Measurements from ENCODE around the gene SFI1.

Gene SFI1

GRCh38 chr22:31613286-31613903 lies 117.1 kb downstream of the SFI1 start:
- Histone ChIP-seq H3K4me3 (ENCODE audit: low read depth in 1 of 2, low read length in 1 of 2) (no peak overlapping the region), H3K4me1 (ENCODE audit: control insufficient read depth in 1 of 2, insufficient read depth in 1 of 2, low read depth in 1 of 2, low read length in 1 of 2) (peaks cover 19 to 23% of the 10 kb centered on the region in 2 experiments), H3K27me3 (no peaks in the 10 kb centered on the region), H3K27ac (no peak overlapping the region), H3K9me3 (no peaks in the 10 kb centered on the region), H3K36me3 (peaks cover 91% of the 10 kb centered on the region)
- TF ChIP-seq, protein P1, sequence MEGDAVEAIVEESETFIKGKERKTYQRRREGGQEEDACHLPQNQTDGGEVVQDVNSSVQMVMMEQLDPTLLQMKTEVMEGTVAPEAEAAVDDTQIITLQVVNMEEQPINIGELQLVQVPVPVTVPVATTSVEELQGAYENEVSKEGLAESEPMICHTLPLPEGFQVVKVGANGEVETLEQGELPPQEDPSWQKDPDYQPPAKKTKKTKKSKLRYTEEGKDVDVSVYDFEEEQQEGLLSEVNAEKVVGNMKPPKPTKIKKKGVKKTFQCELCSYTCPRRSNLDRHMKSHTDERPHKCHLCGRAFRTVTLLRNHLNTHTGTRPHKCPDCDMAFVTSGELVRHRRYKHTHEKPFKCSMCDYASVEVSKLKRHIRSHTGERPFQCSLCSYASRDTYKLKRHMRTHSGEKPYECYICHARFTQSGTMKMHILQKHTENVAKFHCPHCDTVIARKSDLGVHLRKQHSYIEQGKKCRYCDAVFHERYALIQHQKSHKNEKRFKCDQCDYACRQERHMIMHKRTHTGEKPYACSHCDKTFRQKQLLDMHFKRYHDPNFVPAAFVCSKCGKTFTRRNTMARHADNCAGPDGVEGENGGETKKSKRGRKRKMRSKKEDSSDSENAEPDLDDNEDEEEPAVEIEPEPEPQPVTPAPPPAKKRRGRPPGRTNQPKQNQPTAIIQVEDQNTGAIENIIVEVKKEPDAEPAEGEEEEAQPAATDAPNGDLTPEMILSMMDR (IDR thresholded peaks at IDR 0.05), result no peak

DNA sequence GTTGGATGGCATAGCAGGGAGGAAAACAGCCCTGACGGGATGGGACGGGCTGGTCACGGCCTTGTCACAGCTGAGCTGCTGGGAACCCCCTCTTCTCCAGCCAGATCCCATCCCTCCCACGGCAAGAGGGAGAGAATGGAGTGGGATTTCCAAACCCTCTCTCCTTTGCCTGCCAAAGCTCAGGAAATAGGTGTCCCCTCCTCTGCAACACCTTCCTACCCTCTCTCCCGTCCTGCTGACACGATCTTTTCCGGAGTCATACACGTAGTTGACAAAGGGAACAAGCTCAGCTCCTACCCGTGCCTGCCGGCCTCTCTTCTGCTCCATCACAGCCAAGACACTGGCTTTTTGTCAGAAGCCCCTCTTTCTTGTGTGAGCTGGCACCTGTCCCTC lies 117.6 kb downstream of the SFI1 start:
- Histone ChIP-seq H3K9me3 (no peaks in the 10 kb centered on the region), H3K4me1 (ENCODE audit: control insufficient read depth in 1 of 2, insufficient read depth in 1 of 2, low read depth in 1 of 2, low read length in 1 of 2) (peaks cover 19 to 23% of the 10 kb centered on the region in 2 experiments), H3K27me3 (no peaks in the 10 kb centered on the region), H3K4me3 (ENCODE audit: low read depth in 1 of 2, low read length in 1 of 2) (no peak overlapping the region), H3K36me3 (peaks cover 91% of the 10 kb centered on the region), H3K27ac (no peak overlapping the region)
- TF ChIP-seq, protein P1 (IDR thresholded peaks at IDR 0.05), result no peak

GRCh38 chr22:31614781-31615490 lies 118.6 kb downstream of the SFI1 start:
- peaks cover 19 to 23% of the 10 kb centered on the region in 2 experiments for H3K4me1 ChIP-seq (ENCODE audit: control insufficient read depth in 1 of 2, insufficient read depth in 1 of 2, low read depth in 1 of 2, low read length in 1 of 2)
- no peaks in the 10 kb centered on the region for H3K27me3 ChIP-seq
- TF ChIP-seq, protein P1 (IDR thresholded peaks at IDR 0.05), result no peak
- no peaks in the 10 kb centered on the region for H3K9me3 ChIP-seq
- no peak overlapping the region for H3K4me3 ChIP-seq (ENCODE audit: low read depth in 1 of 2, low read length in 1 of 2)
- peaks cover 91% of the 10 kb centered on the region for H3K36me3 ChIP-seq
- H3K27ac ChIP-seq, result peak overlapping the region; percentile 76

- Histone ChIP-seq H3K4me1 (ENCODE audit: control insufficient read depth in 1 of 2, insufficient read depth in 1 of 2, low read depth in 1 of 2, low read length in 1 of 2) (peaks cover 19 to 23% of the 10 kb centered on the region in 2 experiments), H3K27ac (peak overlapping the region; percentile 76), H3K27me3 (no peaks in the 10 kb centered on the region), H3K4me3 (ENCODE audit: low read depth in 1 of 2, low read length in 1 of 2) (no peak overlapping the region), H3K9me3 (no peaks in the 10 kb centered on the region), H3K36me3 (peaks cover 91% of the 10 kb centered on the region)
- TF ChIP-seq, protein P1 (IDR thresholded peaks at IDR 0.05), result no peak
Measured at GRCh38 chr22:31615491-31615860, 119.1 kb downstream of the SFI1 start.

DNA sequence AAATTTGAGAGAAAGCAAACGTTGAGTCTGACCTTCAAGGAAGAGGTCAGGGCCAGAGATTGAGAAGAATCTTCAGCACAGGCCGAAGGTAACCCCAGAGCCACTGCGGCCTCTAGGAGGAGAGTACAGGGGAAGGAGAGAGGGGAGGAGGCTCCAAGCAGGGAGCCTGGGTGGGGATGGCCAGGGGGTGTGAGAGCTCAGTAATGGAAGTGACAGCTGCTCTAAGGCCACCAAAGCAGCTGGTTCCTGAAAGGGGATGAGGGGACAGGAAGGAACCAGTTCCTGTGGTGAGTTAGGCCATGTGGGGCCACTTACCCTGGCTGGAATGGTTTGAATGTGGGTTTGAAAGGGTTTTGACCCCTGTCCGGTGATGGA lies 119.6 kb downstream of the SFI1 start:
- no peaks in the 10 kb centered on the region for H3K27me3 ChIP-seq
- TF ChIP-seq, protein P1 (IDR thresholded peaks at IDR 0.05), result no peak
- no peak overlapping the region for H3K4me3 ChIP-seq (ENCODE audit: low read depth in 1 of 2, low read length in 1 of 2)
- peaks cover 19 to 23% of the 10 kb centered on the region in 2 experiments for H3K4me1 ChIP-seq (ENCODE audit: control insufficient read depth in 1 of 2, insufficient read depth in 1 of 2, low read depth in 1 of 2, low read length in 1 of 2)
- peaks cover 91% of the 10 kb centered on the region for H3K36me3 ChIP-seq
- peak overlapping the region; percentile 76 for H3K27ac ChIP-seq
- H3K9me3 ChIP-seq, result no peaks in the 10 kb centered on the region
